ENCODE results near the gene CCDC148.

Gene CCDC148

DNA sequence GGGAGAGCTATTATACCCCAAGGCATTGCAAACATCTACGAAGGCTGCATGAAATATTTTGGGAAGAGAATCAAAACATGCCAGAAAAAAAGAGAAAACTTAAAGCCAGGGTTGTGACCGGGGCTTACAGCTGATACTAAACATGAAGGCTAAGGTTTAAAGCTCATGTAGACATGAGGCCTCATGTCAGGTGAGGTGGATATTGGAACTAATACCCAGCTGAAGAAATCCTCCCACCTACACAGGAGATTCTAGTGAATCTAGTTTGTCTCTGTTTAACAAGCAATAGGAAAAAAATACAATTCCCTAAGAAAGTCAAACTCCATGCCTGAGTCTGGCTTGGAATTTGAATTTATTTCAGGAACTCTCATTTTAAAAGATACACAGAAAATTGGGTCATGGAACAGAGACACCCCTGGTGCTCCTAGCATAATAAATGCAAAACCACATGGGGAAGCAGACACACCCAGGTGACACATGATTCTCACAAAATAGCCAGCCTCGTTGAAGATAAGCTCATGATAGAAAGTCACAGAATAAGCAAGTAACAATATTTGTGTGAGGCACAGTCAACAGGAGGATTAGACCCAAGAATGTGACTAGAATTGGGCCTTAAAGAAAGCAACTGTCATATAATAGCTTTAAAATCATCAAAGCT is 312.7 kb downstream of the CCDC148 start:
- no peak for DNase-seq

DNA sequence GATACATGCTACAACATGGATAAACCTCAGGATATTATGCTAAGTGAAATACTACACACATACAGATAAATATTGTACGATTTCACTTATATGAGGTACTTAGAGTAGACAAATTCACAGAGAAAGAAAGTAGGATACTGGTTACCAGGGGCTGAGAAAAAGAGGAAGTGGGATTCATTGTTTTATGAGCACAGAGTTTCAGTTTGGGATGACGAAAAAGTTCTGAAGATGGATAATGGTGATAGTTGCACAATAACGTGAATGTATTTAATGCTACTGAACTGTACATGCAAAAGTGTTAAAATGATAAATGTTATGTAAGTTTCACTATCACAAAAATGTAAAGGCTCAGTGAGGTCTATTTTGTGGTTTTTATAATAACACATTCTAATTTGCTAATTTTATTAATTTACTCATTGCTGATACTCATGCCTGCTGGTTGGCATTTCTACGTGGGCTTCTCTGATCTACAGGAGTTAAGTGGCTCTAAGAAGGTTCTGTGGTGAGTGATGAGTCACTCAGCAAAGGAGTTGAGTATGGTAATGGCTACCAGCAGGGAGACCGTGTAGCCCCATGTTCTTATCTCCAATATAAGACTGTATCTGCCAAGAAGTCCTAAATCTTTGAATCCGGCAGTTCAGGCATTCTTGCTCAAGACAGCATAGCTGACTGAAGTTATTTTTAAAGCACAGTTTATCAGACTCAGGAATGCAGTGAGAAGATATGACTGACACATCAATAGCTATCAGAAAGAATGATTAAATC is 313.8 kb downstream of the CCDC148 start:
- no peak for DNase-seq

DNA sequence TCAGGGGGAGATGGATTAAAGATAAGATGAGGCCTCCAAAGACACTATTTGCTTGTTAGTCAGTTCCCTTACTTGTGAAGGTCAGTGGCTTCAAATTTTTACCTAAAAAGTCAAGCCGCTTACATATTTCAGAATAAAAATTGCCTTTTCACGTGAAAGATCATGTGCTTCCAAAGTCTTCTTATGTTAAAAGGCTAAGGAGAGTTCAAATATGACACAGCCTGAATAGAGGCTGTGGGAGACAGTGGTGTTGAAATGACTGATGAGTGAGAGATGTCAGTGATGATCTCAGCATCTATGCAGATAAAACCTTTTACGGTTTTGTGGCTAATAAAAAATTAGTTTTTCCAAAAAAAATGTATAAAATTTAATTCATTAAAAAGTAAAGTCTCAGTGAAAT is 314.4 kb downstream of the CCDC148 start:
- no peak for DNase-seq

DNA sequence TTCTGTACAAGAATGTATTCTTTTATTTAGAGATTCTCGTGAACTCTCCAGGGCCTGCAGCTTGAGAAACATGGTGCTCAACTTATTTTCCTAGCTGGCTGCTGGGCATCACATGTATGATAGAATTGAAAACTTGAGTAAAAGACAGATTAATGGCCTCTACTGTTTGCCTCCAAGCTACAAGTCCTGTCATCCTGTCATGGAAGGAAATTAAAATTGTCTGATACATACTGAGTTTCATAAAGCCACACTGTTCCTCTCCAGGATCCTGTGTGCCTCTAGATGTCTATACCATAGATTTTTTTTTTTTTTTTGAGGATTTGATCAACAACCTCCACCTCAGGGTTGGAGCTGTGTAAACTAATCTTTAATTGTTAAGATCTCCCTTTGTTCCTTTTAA is 316.4 kb downstream of the CCDC148 start:
- DNase-seq = no peak

DNA sequence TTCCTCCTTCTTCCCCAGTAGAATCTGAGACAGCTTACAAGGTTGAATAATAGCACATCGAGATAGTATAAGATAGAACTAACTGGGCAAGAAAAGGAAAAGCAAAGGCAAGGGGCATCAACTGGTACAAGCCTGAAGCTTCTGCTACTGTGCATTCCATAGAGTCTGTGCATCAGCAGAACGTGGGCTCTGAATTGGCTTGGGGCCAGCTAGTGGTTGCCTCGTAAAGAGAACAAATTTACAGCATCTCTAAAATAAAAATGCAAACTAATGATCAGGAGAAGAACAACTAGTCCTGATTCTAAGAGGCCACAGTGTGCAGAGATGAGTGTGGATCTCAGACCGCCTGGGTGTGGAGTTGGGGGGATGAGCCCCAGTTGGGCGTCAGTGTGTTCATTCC is 318.3 kb downstream of the CCDC148 start:
- DNase-seq = no peak

DNA sequence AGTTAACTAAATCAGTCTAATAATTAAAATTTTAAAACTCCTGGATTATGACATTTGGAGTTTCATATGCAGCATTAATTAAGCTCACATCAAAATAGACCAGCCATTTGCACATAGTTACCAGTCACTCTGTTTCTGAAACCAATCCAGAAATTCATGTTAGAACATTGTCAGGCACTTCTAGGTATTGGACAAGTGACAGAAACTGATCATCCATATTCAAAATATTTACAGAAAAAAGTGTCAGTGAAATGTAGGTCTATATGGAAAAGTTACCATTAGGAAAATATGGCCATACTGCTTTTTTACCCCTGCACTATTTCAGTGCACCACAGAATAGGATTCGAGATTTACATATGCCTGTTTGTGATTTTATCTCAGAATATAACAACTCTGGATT is 321.5 kb downstream of the CCDC148 start:
- DNase-seq = no peak

DNA sequence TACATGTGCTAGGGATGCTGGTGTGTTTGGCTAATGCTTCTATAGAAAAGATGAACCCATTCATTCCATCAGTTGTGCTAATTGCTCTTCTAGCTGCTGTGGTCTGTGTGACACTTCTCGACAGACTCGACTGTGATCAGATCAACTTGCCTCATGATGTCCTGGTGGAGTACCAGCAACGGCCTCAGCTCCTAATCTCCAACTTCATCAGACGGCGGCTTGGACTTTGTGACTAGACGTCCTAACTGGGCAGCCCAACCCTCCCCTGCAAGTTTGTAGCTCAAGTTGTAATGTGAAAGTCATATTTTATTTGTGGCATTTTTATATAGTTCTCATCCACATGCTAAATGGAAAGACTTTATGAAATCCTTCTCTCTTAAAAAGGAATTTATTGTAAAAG is 321.9 kb downstream of the CCDC148 start:
- no peak for DNase-seq

DNA sequence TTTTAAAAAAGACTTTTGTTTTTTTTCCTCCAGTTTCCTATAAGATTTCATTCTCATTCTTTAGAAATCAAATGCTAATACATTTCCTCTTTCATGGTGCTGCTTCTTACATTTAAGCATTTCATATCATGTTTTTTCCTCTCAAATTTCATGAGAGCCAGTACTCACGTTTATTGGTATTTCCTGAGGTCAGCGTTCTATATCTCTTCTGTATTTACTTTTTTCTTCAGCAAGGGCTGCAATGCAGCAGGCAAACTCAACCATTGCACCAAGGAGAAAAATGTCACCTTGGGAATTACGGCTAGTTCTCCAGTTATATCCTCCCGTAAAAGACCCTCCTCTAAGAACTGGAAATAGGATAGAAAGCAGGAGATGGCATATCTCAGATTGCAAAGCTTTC is 322.5 kb downstream of the CCDC148 start:
- DNase-seq = no peak

DNA sequence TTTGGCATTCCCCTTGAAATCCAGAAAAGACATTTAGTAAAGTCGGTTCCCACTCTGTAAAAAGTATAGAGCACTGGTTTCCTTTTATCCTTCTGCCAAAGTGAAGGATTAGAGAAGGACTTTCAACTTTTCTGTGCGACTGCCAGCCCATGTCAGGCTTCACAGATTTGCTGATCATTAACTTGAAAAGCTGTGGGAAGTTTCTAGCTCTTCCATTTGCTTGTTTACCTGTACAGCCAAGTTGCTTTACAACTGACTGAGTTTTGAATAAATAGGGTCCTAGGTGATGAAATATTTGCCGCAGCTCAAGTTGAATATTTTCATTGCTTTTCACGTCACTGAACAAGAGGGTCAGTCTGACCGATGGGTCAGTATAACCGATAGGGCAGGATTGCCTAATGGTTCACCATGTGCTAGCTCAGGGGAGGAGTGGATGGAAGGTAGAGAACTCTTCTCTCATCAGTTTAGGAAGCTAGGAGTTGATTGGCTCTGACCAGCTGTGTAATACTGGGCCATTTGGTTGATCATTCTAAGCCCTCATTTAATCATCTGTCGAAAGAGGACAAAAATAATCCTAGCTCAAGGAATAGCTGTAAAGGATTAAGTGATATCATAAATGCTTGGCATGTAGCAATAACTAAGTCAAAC is 324.5 kb downstream of the CCDC148 start:
- no peak for DNase-seq

DNA sequence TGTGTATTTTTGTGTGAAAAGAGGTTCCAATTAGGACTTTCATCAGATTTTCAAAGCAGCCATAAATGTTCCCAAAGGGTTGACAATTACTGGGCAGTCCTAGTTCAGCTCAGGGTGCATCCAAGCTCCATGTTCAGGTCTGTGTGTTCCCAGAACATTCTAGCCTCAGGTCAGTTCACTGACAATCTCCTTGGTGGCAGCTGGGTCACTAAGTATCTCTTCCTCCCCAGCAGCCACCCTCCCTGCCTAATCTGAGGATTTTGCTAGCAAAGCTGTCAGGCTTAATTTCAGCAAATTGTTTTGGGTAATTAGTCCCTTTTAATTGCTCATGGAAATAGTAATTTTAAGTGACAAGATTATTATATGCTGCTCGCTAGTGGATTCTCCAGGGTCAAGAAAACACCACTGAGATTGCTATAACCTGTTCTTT is 325.1 kb downstream of the CCDC148 start:
- DNase-seq = no peak

DNA sequence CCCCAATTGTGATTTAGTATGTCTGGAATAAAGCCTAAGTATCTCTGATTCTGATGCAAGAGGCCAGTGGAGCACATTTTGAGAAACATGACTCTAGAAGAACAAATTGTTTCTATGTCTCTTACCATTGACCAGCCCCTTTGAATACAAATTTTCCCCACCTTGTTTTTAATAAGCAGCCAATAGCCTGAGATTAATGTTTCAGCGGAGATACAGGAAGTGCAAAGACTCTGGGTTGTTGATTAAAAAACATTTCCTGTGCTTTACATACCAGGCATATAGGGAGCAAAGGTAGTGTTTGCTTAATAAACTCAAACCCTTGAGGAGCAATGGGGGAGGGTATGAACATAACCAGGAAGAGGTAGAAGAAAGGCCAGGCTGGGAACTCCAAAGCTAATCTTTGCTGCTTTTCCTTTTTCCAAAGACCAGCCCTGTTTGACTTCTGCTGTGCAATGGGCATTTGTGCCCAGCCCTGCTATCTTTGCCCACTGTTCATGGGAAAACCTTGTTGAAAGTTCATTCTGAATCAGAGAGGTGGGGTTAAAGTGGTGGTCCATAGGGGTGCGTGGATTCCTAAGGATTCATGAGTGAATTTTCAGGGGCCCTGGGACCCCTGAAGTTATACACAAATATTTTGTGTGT is 325.6 kb downstream of the CCDC148 start:
- DNase-seq = no peak

DNA sequence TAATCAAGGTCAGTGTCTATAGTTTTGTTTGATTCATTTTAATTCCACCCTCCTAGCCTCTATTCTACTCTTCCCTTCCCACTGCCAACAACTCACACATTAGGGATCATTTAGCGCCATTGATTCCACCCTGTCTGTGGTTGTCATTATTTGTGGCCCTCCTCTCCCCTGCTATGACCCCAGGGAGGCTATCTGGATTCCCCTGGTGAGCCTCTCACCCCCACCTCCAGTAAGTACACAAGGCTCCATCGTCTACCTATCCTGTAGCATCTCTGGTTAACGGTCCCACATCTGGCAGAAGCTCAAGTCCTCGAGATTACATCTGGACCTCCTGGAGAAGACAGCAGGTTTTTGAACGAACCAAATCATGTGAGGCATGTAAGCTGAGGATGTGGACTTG is 327.5 kb downstream of the CCDC148 start:
- DNase-seq = no peak

DNA sequence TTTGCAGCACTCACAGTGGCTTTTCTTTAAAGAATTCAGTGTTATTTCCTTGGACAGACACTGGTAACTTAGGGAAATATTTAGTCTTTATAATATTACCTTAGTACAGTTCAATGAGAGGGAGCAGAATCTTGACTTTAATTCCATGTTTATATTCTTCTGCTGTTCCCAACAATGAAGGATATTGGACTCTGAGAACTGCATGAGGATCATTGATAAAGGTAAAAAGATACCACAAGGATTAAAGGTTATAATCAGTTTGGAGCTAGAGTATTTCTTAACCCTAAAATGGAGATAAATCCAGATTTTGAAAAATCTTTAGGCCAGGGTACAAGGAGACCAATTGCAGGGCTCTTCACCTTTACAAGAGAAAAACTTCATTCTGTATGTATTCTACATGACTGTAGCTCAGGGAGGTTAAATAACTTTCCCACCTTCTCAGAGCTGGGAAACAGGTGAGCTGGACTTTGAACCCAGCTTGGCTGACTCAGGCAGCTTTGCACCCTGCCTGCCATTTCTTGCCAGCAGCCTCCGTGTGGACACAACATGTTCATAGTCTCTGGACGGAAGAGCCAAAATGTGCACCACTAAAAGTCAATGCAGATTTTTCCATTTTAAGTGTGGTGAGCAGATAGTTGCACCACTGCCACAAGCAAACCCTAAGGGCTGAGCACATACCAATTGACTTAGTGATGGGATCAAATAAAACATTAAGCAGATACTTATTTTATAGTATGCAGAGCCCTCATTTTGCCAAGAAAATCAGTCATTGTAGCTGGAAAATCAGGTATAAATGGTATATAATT is 328.2 kb downstream of the CCDC148 start:
- DNase-seq = no peak

DNA sequence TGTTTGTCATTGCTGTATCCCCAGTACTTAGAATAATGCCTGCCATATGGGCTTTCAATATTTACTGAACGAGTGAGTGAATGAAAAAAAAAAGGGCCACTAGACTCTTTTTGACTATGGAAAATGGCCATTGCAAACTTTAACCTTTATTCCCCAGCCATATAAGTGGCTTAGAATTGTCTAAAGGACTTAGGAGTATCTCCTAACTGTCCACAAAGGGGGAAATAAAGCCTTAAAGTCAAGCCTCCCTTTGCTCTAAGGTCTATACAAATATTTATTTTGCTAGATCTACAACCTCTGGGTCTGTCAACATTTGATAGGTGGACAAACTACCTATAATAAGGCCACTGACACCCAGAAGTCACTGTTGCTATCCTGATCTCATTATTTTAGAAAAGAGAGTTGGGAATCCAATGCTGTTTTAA is 329.2 kb downstream of the CCDC148 start:
- no peak for DNase-seq

DNA sequence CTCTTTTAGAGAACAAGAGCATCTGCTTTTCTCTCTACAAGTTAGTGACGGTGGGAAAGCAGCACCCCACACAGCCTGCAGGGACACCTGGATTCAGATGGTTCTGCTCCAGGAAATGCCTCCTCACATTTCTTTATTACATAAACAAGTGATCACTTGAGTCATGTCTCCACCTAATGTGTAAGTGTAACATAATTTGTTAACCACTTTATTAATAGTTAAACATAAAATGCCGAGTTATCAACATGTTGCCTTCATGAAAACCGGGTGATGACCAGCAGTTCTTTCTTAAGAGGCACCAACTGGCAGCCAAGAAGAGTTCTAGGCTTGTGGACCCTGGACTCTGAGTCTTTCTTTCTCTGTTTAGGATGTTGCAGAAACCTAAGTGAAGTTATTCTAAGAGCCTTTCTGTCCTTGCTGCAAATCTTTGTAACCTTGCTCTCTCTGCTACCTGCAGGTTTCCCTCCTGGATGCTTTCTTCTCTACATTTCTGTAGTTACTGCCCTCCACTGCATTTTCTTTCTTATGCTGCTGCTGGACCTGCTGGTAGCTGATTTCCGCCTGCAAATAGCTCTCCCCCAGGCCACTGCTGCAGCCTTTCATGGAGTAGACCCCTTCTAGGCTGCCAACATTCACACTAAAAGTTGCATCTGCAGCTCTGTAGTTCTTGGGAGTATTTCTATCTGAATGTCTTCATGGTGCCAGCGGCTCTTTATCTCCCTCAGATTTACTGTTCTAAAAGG is 330.6 kb downstream of the CCDC148 start:
- DNase-seq = no peak

DNA sequence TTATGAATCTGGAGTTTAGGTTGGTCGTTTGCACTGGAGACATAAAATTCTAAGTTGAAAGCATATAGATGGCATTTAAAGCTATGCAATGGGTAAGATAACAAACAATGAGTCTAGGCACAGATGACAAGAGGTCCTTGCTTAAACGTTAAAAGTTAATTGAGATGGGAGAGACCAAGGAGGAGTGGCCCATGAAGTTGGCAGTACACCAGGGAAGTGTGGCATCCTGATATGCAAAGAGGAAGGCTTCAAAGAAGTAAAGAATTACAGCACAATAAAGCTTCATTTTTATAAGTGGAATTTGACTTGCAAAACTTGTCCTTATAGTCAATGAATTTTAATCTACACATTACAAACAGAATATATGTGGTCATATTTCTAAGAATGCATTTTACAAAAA is 331.7 kb downstream of the CCDC148 start:
- no peak for DNase-seq

All from activated CD4-positive, alpha-beta T cell treated with anti-CD3 and anti-CD28 coated beads for 48 hours (primary cell).